ENCODE data around the gene MLLT10. TPM values are rescaled to one million over a fixed set of nuclear protein-coding genes. Genes with fewer than 3 reads are reported as not detected.
A peak's percentile ranks its signal among the peaks of the same experiment; 100 is the strongest.

The MLLT10 gene
- total RNA-seq, 1 experiment from 2014 or later = 45.2 TPM

- TF ChIP-seq POLR2A (IDR thresholded peaks at IDR 0.05; ENCODE audit: borderline replicate concordance, extremely low read depth, insufficient read depth, insufficient read length) (no peak), SP1 (IDR thresholded peaks at IDR 0.05; ENCODE audit: low read depth) (no peak), EGR1 (IDR thresholded peaks at IDR 0.05; ENCODE audit: low read depth) (no peak), EZH2 (IDR thresholded peaks at IDR 0.05) (no peak), TCF7L2 (IDR thresholded peaks at IDR 0.05; ENCODE audit: borderline replicate concordance, extremely low read depth, insufficient read depth, insufficient read length) (peak; percentile 86), CBX3 (IDR thresholded peaks at IDR 0.05; ENCODE audit: low read depth) (no peak), YY1 (IDR thresholded peaks at IDR 0.05; ENCODE audit: extremely low read depth, insufficient replicate concordance, low read depth, low read length) (no peak), CEBPB (IDR thresholded peaks at IDR 0.05; ENCODE audit: low read depth) (no peak)
- TF ChIP-seq, protein P1, sequence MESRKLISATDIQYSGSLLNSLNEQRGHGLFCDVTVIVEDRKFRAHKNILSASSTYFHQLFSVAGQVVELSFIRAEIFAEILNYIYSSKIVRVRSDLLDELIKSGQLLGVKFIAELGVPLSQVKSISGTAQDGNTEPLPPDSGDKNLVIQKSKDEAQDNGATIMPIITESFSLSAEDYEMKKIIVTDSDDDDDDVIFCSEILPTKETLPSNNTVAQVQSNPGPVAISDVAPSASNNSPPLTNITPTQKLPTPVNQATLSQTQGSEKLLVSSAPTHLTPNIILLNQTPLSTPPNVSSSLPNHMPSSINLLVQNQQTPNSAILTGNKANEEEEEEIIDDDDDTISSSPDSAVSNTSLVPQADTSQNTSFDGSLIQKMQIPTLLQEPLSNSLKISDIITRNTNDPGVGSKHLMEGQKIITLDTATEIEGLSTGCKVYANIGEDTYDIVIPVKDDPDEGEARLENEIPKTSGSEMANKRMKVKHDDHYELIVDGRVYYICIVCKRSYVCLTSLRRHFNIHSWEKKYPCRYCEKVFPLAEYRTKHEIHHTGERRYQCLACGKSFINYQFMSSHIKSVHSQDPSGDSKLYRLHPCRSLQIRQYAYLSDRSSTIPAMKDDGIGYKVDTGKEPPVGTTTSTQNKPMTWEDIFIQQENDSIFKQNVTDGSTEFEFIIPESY (IDR thresholded peaks at IDR 0.05; ENCODE audit: extremely low read depth, insufficient replicate concordance, low read length) = no peak
- TF ChIP-seq, protein P2, sequence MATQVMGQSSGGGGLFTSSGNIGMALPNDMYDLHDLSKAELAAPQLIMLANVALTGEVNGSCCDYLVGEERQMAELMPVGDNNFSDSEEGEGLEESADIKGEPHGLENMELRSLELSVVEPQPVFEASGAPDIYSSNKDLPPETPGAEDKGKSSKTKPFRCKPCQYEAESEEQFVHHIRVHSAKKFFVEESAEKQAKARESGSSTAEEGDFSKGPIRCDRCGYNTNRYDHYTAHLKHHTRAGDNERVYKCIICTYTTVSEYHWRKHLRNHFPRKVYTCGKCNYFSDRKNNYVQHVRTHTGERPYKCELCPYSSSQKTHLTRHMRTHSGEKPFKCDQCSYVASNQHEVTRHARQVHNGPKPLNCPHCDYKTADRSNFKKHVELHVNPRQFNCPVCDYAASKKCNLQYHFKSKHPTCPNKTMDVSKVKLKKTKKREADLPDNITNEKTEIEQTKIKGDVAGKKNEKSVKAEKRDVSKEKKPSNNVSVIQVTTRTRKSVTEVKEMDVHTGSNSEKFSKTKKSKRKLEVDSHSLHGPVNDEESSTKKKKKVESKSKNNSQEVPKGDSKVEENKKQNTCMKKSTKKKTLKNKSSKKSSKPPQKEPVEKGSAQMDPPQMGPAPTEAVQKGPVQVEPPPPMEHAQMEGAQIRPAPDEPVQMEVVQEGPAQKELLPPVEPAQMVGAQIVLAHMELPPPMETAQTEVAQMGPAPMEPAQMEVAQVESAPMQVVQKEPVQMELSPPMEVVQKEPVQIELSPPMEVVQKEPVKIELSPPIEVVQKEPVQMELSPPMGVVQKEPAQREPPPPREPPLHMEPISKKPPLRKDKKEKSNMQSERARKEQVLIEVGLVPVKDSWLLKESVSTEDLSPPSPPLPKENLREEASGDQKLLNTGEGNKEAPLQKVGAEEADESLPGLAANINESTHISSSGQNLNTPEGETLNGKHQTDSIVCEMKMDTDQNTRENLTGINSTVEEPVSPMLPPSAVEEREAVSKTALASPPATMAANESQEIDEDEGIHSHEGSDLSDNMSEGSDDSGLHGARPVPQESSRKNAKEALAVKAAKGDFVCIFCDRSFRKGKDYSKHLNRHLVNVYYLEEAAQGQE (IDR thresholded peaks at IDR 0.05; ENCODE audit: low read depth) = no peak
Observed at GRCh38 chr10:21517134-21518031, 16.6 kb upstream of the MLLT10 start (continued).
